HCT116 (cell line): ENCODE results near the gene TLL2. TPM values are rescaled to one million over a fixed set of nuclear protein-coding genes. Genes with fewer than 3 reads are reported as not detected.
A peak's percentile ranks its signal among the peaks of the same experiment; 100 is the strongest.

Source experiments
- ATAC-seq: fragments of 200-7000 bp; cut with Tn5 transposase; 2 replicates; pipeline ENCODE4 v1.9.1; 2020; ENCODE audit warnings: mild to moderate bottlenecking, moderate library complexity
- BruUV-seq: library from RNA; stranded (reverse); fragments of 400-500 nt; replicated peaks from 2 replicates; lab custom pipeline; 2021; lab: Mats Ljungman, UMichigan
- CTCF ChIA-PET: fragments of 300-600 bp; sonication (Branson Sonifier 250); formaldehyde crosslinking; loops from one replicate; lab custom pipeline; 2021; ENCODE audit warnings: antibody characterized with exemption; lab: Charles Lee
- POLR2A ChIA-PET: fragments of 300-600, 350-600 bp; sonication (Branson Sonifier 250); formaldehyde crosslinking; loops from one replicate; lab custom pipeline; 2021; ENCODE audit warnings: antibody characterized with exemption; lab: Charles Lee
- RAD21 ChIA-PET, 2 experiments: fragments of 300-600 bp; sonication (Branson Sonifier 250); formaldehyde crosslinking; loops; one replicate each; lab custom pipeline; 2023; ENCODE audit warnings: low total read pairs in 2 of 2; ENCODE audit not compliant: uncharacterized antibody in 2 of 2, unreplicated experiment in 2 of 2, low non-redundant PET in 1 of 2; lab: Charles Lee
- DNase-seq: peaks from one replicate; pipeline ENCODE4 v3.0.0-alpha.2; 2010; ENCODE audit warnings: low read depth, low spot score
- H2AFZ ChIP-seq: fragments of 200-600 bp; shearing (Covaris generic), sonication (generic); 2 replicates; pipeline ENCODE4 v1.6.1; 2017; ENCODE audit warnings: low read depth, mixed run types, mixed read lengths, antibody characterized with exemption, low read length; ENCODE audit not compliant: poor library complexity, severe bottlenecking
- H3K27ac ChIP-seq: 2 replicates; pipeline ENCODE4 v1.5.1; 2012; ENCODE audit warnings: low read depth, low read length
- H3K27me3 ChIP-seq: fragments of 200-600 bp; sonication (generic); 2 replicates; pipeline ENCODE4 v1.6.1; 2016; ENCODE audit warnings: mixed run types, low read length, mixed read lengths; ENCODE audit not compliant: insufficient read depth
- H3K36me3 ChIP-seq, 2 experiments: fragments of 200-500 bp in 1 of 2; fragments of 200-600 bp in 1 of 2; sonication (Bioruptor generic) in 1 of 2; sonication (generic) in 1 of 2; 2 replicates each; pipeline versions ENCODE4 v1.5.1 to v1.6.1; 2014 to 2016; ENCODE audit warnings: low read length in 2 of 2, inconsistent platforms in 1 of 2, mixed read lengths in 1 of 2, mixed run types in 1 of 2; ENCODE audit not compliant: insufficient read depth in 2 of 2, control insufficient read depth in 1 of 2
- H3K4me1 ChIP-seq, 2 experiments: fragments of 200-600 bp in 1 of 2; sonication (generic) in 1 of 2; 2 replicates each; pipeline versions ENCODE4 v1.5.1 to v1.6.1; 2012 to 2017; ENCODE audit warnings: low read length in 2 of 2, inconsistent platforms in 1 of 2, mild to moderate bottlenecking in 1 of 2, mixed read lengths in 1 of 2, mixed run types in 1 of 2, moderate library complexity in 1 of 2; ENCODE audit not compliant: insufficient read depth in 2 of 2, control insufficient read depth in 1 of 2
- H3K4me2 ChIP-seq: fragments of 200-600 bp; sonication (generic); 2 replicates; pipeline ENCODE4 v1.6.1; 2017; ENCODE audit warnings: mixed run types, low read length, mixed read lengths
- H3K4me3 ChIP-seq, 2 experiments: fragments of 200-600 bp in 1 of 2; sonication (generic) in 1 of 2; replicated peaks in 1 of 2; 2 replicates each; pipeline ENCODE4 v1.5.1; 2011 to 2016; ENCODE audit warnings: low read length in 2 of 2, control low read depth in 1 of 2, low read depth in 1 of 2, mild to moderate bottlenecking in 1 of 2, mixed read lengths in 1 of 2, mixed run types in 1 of 2
- H3K79me2 ChIP-seq: fragments of 200-600 bp; sonication (generic); 2 replicates; pipeline ENCODE4 v1.6.1; 2017; ENCODE audit warnings: mild to moderate bottlenecking, mixed run types, low read length, moderate library complexity, mixed read lengths; ENCODE audit not compliant: insufficient read depth
- H3K9ac ChIP-seq: fragments of 200-600 bp; sonication (generic); 2 replicates; pipeline ENCODE4 v1.6.1; 2016; ENCODE audit warnings: low read length, mixed read lengths
- H3K9me2 ChIP-seq: fragments of 200-600 bp; sonication (generic), shearing (Covaris generic); 2 replicates; pipeline ENCODE4 v1.6.1; 2017; ENCODE audit warnings: mixed run types, mild to moderate bottlenecking, moderate library complexity; ENCODE audit not compliant: insufficient read depth
- H3K9me3 ChIP-seq, 2 experiments: fragments of 200-500 bp in 1 of 2; fragments of 200-600 bp in 1 of 2; sonication (Bioruptor generic) in 1 of 2; sonication (generic) in 1 of 2; 2 replicates each; pipeline ENCODE4 v1.6.1; 2014 to 2017; ENCODE audit warnings: low read length in 2 of 2, mixed read lengths in 2 of 2, inconsistent platforms in 1 of 2, low read depth in 1 of 2, mild to moderate bottlenecking in 1 of 2, mixed run types in 1 of 2, moderate library complexity in 1 of 2; ENCODE audit not compliant: control insufficient read depth in 1 of 2, insufficient read depth in 1 of 2
- H4K20me1 ChIP-seq: fragments of 200-600 bp; sonication (generic), shearing (Covaris generic); 2 replicates; pipeline ENCODE4 v1.6.1; 2017; ENCODE audit warnings: mixed run types, mild to moderate bottlenecking, moderate library complexity; ENCODE audit not compliant: insufficient read depth
- ATF3 ChIP-seq: IDR thresholded peaks from 2 replicates; pipeline ENCODE4 v1.6.1; 2012
- CBX3 ChIP-seq: IDR thresholded peaks from 2 replicates; pipeline ENCODE4 v1.6.1; 2012; ENCODE audit warnings: low read depth
- CTCF ChIP-seq, 3 experiments: fragments of 200-600 bp in 1 of 3; sonication (generic) in 1 of 3; IDR thresholded peaks in 2 of 3; conservative IDR thresholded peaks in 1 of 3; 2 replicates each; pipeline ENCODE4 v1.5.1; 2012 to 2017; ENCODE audit warnings: low read depth in 2 of 3, low read length in 2 of 3, antibody characterized with exemption in 1 of 3, borderline replicate concordance in 1 of 3, control low read depth in 1 of 3, mild to moderate bottlenecking in 1 of 3, mixed read lengths in 1 of 3, mixed run types in 1 of 3, moderate library complexity in 1 of 3; ENCODE audit not compliant: insufficient read depth in 1 of 3
- EZH2phosphoT487 ChIP-seq: fragments of 200-600 bp; IDR thresholded peaks from 2 replicates; pipeline ENCODE4 v1.6.1; 2018; ENCODE audit warnings: antibody characterized with exemption, borderline replicate concordance
- FOSL1 ChIP-seq: IDR thresholded peaks from 2 replicates; pipeline ENCODE4 v1.6.1; 2012; ENCODE audit warnings: low read depth
- JUND ChIP-seq: IDR thresholded peaks from 2 replicates; pipeline ENCODE4 v1.6.1; 2012
- MAX ChIP-seq: IDR thresholded peaks from 2 replicates; pipeline ENCODE4 v1.6.1; 2012
- POLR2A ChIP-seq: IDR thresholded peaks from 2 replicates; pipeline ENCODE4 v1.7.0; 2011; ENCODE audit warnings: borderline replicate concordance; ENCODE audit not compliant: insufficient read depth, insufficient read length; ENCODE audit errors: extremely low read depth
- POLR2AphosphoS5 ChIP-seq: IDR thresholded peaks from 2 replicates; pipeline ENCODE4 v1.6.1; 2011; ENCODE audit warnings: mild to moderate bottlenecking, low read depth, low read length, moderate library complexity
- RAD21 ChIP-seq: IDR thresholded peaks from 2 replicates; pipeline ENCODE4 v1.6.1; 2012; ENCODE audit warnings: low read depth, mild to moderate bottlenecking
- REST ChIP-seq: IDR thresholded peaks from 2 replicates; pipeline ENCODE4 v1.6.1; 2012; ENCODE audit warnings: low read depth
- SIN3A ChIP-seq: IDR thresholded peaks from 2 replicates; pipeline ENCODE4 v1.6.1; 2012; ENCODE audit warnings: low read depth
- intact Hi-C: fragments of 100-400 bp; cut with micrococcal nuclease; formaldehyde crosslinking; loops from 2 replicates; pipeline ENCODE4 v1.10.0; 2022
- total RNA-seq: library from RNA; stranded (reverse); gene quantifications from one replicate; pipeline ENCODE4 v1.2.1, GENCODE V29; 2021; ENCODE audit not compliant: unreplicated experiment

Gene TLL2
- total RNA-seq, 1 experiment from 2014 or later: 1.3 TPM

GRCh38 chr10:96556003-96556402 lies 42.3 kb upstream of the TLL2 start:
- H3K36me3 ChIP-seq: peaks cover 20 to 21% of the 10 kb centered on the region in 2 experiments; a peak in 2 of 4 replicates
- H3K27ac ChIP-seq: no peak overlapping the region
- ChIA-PET POLR2A (no interaction called here), CTCF (interaction anchor here (0.5 to 1.5 kb wide), 5 partner anchors 42 to 181 kb away, joined by 3 to 5 read pairs (median 4); partner anchors contain the start of gene TLL2), RAD21 (no interaction called here)
- TF ChIP-seq ATF3 (no peak), CTCF (IDR thresholded peaks at IDR 0.05 in 2 of 3, conservative IDR thresholded peaks at IDR 0.05 in 1 of 3; ENCODE audit: borderline replicate concordance in 1 of 3, insufficient read depth in 1 of 3, low read depth in 2 of 3, low read length in 2 of 3) (peak; percentile 40 to 56 (median 41); a peak in 5 of 6 replicates), MAX (no peak), RAD21 (peak; percentile 47)
- BruUV-seq: no TSS peak
- no peak for DNase-seq
- ATAC-seq: peak; percentile 60
- no peak overlapping the region for H2AFZ ChIP-seq
- intact Hi-C loops: loop anchor here (1.0 to 2.0 kb wide), 2 partner anchors 65 to 159 kb away; no protein-coding TSS in a partner anchor
- H4K20me1 ChIP-seq: peaks cover 4% of the 10 kb centered on the region
- H3K4me1 ChIP-seq: no peaks in the 10 kb centered on the region
- H3K27me3 ChIP-seq: no peaks in the 10 kb centered on the region
- no peak overlapping the region for H3K4me2 ChIP-seq
- H3K9ac ChIP-seq: no peak overlapping the region
- no peaks in the 10 kb centered on the region for H3K9me3 ChIP-seq
- H3K9me2 ChIP-seq: no peaks in the 10 kb centered on the region
- peaks cover 39% of the 10 kb centered on the region for H3K79me2 ChIP-seq
- no peak overlapping the region for H3K4me3 ChIP-seq

- H3K9me2 ChIP-seq: no peaks in the 10 kb centered on the region
- no peak overlapping the region for H2AFZ ChIP-seq
- H3K4me2 ChIP-seq: no peak overlapping the region
- no peaks in the 10 kb centered on the region for H3K9me3 ChIP-seq
- no peaks in the 10 kb centered on the region for H3K27me3 ChIP-seq
- H3K4me3 ChIP-seq: no peak overlapping the region
- POLR2A ChIA-PET: no interaction called here
- peaks cover 42% of the 10 kb centered on the region for H3K79me2 ChIP-seq
- CTCF ChIA-PET: interaction anchor here (1.1 to 1.2 kb wide), 2 partner anchors 42 to 64 kb away, joined by 5 read pairs; partner anchors contain the start of gene TLL2
- TF ChIP-seq EZH2phosphoT487 (no peak), SIN3A (no peak), POLR2A (no peak), POLR2AphosphoS5 (no peak), MAX (no peak), REST (no peak), JUND (no peak), RAD21 (no peak), CBX3 (no peak), FOSL1 (no peak)
- no peaks in the 10 kb centered on the region for H3K4me1 ChIP-seq
- peaks cover 20 to 21% of the 10 kb centered on the region in 2 experiments; a peak in 2 of 4 replicates for H3K36me3 ChIP-seq
- DNase-seq: no peak
- no peak for ATAC-seq
- intact Hi-C loops: no loop called here
- no peak overlapping the region for H3K9ac ChIP-seq
- H4K20me1 ChIP-seq: peaks cover 4% of the 10 kb centered on the region
- RAD21 ChIA-PET: no interaction called here
- no TSS peak for BruUV-seq
- H3K27ac ChIP-seq: no peak overlapping the region
Observed at GRCh38 chr10:96555330-96555729, 41.6 kb upstream of the TLL2 start.
